HCT116 (cell line): ENCODE data around the gene CENPB. TPM values are rescaled to one million over a fixed set of nuclear protein-coding genes. Genes with fewer than 3 reads are reported as not detected.

Experiments
- ATAC-seq: fragments of 200-7000 bp; cut with Tn5 transposase; 2 replicates; pipeline ENCODE4 v1.9.1; 2020; ENCODE audit warnings: mild to moderate bottlenecking, moderate library complexity
- BruUV-seq: library from RNA; stranded (reverse); fragments of 400-500 nt; replicated peaks from 2 replicates; lab custom pipeline; 2021; lab: Mats Ljungman, UMichigan
- CTCF ChIA-PET: fragments of 300-600 bp; sonication (Branson Sonifier 250); formaldehyde crosslinking; loops from one replicate; lab custom pipeline; 2021; ENCODE audit warnings: antibody characterized with exemption; lab: Charles Lee
- POLR2A ChIA-PET: fragments of 300-600, 350-600 bp; sonication (Branson Sonifier 250); formaldehyde crosslinking; loops from one replicate; lab custom pipeline; 2021; ENCODE audit warnings: antibody characterized with exemption; lab: Charles Lee
- RAD21 ChIA-PET, 2 experiments: fragments of 300-600 bp; sonication (Branson Sonifier 250); formaldehyde crosslinking; loops; one replicate each; lab custom pipeline; 2023; ENCODE audit warnings: low total read pairs in 2 of 2; ENCODE audit not compliant: uncharacterized antibody in 2 of 2, unreplicated experiment in 2 of 2, low non-redundant PET in 1 of 2; lab: Charles Lee
- DNase-seq: peaks from one replicate; pipeline ENCODE4 v3.0.0-alpha.2; 2010; ENCODE audit warnings: low read depth, low spot score
- H2AFZ ChIP-seq: fragments of 200-600 bp; shearing (Covaris generic), sonication (generic); 2 replicates; pipeline ENCODE4 v1.6.1; 2017; ENCODE audit warnings: low read depth, mixed run types, mixed read lengths, antibody characterized with exemption, low read length; ENCODE audit not compliant: poor library complexity, severe bottlenecking
- H3K27ac ChIP-seq: 2 replicates; pipeline ENCODE4 v1.5.1; 2012; ENCODE audit warnings: low read depth, low read length
- H3K27me3 ChIP-seq: fragments of 200-600 bp; sonication (generic); 2 replicates; pipeline ENCODE4 v1.6.1; 2016; ENCODE audit warnings: mixed run types, low read length, mixed read lengths; ENCODE audit not compliant: insufficient read depth
- H3K36me3 ChIP-seq, 2 experiments: fragments of 200-500 bp in 1 of 2; fragments of 200-600 bp in 1 of 2; sonication (Bioruptor generic) in 1 of 2; sonication (generic) in 1 of 2; 2 replicates each; pipeline versions ENCODE4 v1.5.1 to v1.6.1; 2014 to 2016; ENCODE audit warnings: low read length in 2 of 2, inconsistent platforms in 1 of 2, mixed read lengths in 1 of 2, mixed run types in 1 of 2; ENCODE audit not compliant: insufficient read depth in 2 of 2, control insufficient read depth in 1 of 2
- H3K4me1 ChIP-seq, 2 experiments: fragments of 200-600 bp in 1 of 2; sonication (generic) in 1 of 2; 2 replicates each; pipeline versions ENCODE4 v1.5.1 to v1.6.1; 2012 to 2017; ENCODE audit warnings: low read length in 2 of 2, inconsistent platforms in 1 of 2, mild to moderate bottlenecking in 1 of 2, mixed read lengths in 1 of 2, mixed run types in 1 of 2, moderate library complexity in 1 of 2; ENCODE audit not compliant: insufficient read depth in 2 of 2, control insufficient read depth in 1 of 2
- H3K4me2 ChIP-seq: fragments of 200-600 bp; sonication (generic); 2 replicates; pipeline ENCODE4 v1.6.1; 2017; ENCODE audit warnings: mixed run types, low read length, mixed read lengths
- H3K4me3 ChIP-seq, 2 experiments: fragments of 200-600 bp in 1 of 2; sonication (generic) in 1 of 2; replicated peaks in 1 of 2; 2 replicates each; pipeline ENCODE4 v1.5.1; 2011 to 2016; ENCODE audit warnings: low read length in 2 of 2, control low read depth in 1 of 2, low read depth in 1 of 2, mild to moderate bottlenecking in 1 of 2, mixed read lengths in 1 of 2, mixed run types in 1 of 2
- H3K79me2 ChIP-seq: fragments of 200-600 bp; sonication (generic); 2 replicates; pipeline ENCODE4 v1.6.1; 2017; ENCODE audit warnings: mild to moderate bottlenecking, mixed run types, low read length, moderate library complexity, mixed read lengths; ENCODE audit not compliant: insufficient read depth
- H3K9ac ChIP-seq: fragments of 200-600 bp; sonication (generic); 2 replicates; pipeline ENCODE4 v1.6.1; 2016; ENCODE audit warnings: low read length, mixed read lengths
- H3K9me2 ChIP-seq: fragments of 200-600 bp; sonication (generic), shearing (Covaris generic); 2 replicates; pipeline ENCODE4 v1.6.1; 2017; ENCODE audit warnings: mixed run types, mild to moderate bottlenecking, moderate library complexity; ENCODE audit not compliant: insufficient read depth
- H3K9me3 ChIP-seq, 2 experiments: fragments of 200-500 bp in 1 of 2; fragments of 200-600 bp in 1 of 2; sonication (Bioruptor generic) in 1 of 2; sonication (generic) in 1 of 2; 2 replicates each; pipeline ENCODE4 v1.6.1; 2014 to 2017; ENCODE audit warnings: low read length in 2 of 2, mixed read lengths in 2 of 2, inconsistent platforms in 1 of 2, low read depth in 1 of 2, mild to moderate bottlenecking in 1 of 2, mixed run types in 1 of 2, moderate library complexity in 1 of 2; ENCODE audit not compliant: control insufficient read depth in 1 of 2, insufficient read depth in 1 of 2
- H4K20me1 ChIP-seq: fragments of 200-600 bp; sonication (generic), shearing (Covaris generic); 2 replicates; pipeline ENCODE4 v1.6.1; 2017; ENCODE audit warnings: mixed run types, mild to moderate bottlenecking, moderate library complexity; ENCODE audit not compliant: insufficient read depth
- CBX3 ChIP-seq: IDR thresholded peaks from 2 replicates; pipeline ENCODE4 v1.6.1; 2012; ENCODE audit warnings: low read depth
- EGR1 ChIP-seq: IDR thresholded peaks from 2 replicates; pipeline ENCODE4 v1.6.1; 2012; ENCODE audit warnings: low read depth
- ELF1 ChIP-seq: IDR thresholded peaks from 2 replicates; pipeline ENCODE4 v1.6.1; 2012; ENCODE audit warnings: low read depth, borderline replicate concordance
- POLR2A ChIP-seq: IDR thresholded peaks from 2 replicates; pipeline ENCODE4 v1.7.0; 2011; ENCODE audit warnings: borderline replicate concordance; ENCODE audit not compliant: insufficient read depth, insufficient read length; ENCODE audit errors: extremely low read depth
- POLR2AphosphoS5 ChIP-seq: IDR thresholded peaks from 2 replicates; pipeline ENCODE4 v1.6.1; 2011; ENCODE audit warnings: mild to moderate bottlenecking, low read depth, low read length, moderate library complexity
- SP1 ChIP-seq: IDR thresholded peaks from 2 replicates; pipeline ENCODE4 v1.6.1; 2012; ENCODE audit warnings: low read depth
- TCF7L2 ChIP-seq: IDR thresholded peaks from 2 replicates; pipeline ENCODE4 v1.7.0; 2011; ENCODE audit warnings: borderline replicate concordance, inconsistent platforms; ENCODE audit not compliant: insufficient read depth, insufficient read length; ENCODE audit errors: extremely low read depth
- ZNF274 ChIP-seq: fragments of 200-500 bp; sonication (Bioruptor generic); IDR thresholded peaks from 2 replicates; pipeline ENCODE4 v1.6.1; 2014; ENCODE audit warnings: mild to moderate bottlenecking, low read depth, low read length, inconsistent platforms
- intact Hi-C: fragments of 100-400 bp; cut with micrococcal nuclease; formaldehyde crosslinking; loops from 2 replicates; pipeline ENCODE4 v1.10.0; 2022
- total RNA-seq: library from RNA; stranded (reverse); gene quantifications from one replicate; pipeline ENCODE4 v1.2.1, GENCODE V29; 2021; ENCODE audit not compliant: unreplicated experiment
- TF ChIP-seq, protein P1 (sequence below): IDR thresholded peaks from 2 replicates; pipeline ENCODE4 v1.6.1; 2012; ENCODE audit warnings: low read depth

The CENPB gene
- total RNA-seq, 1 experiment from 2014 or later: 67.2 TPM

GRCh38 chr20:3767110-3767426 is 19.5 kb downstream of the CENPB start:
- H3K36me3 ChIP-seq: peaks cover 0 to 6% of the 10 kb centered on the region in 2 experiments; a peak in 1 of 4 replicates
- no peaks in the 10 kb centered on the region for H3K9me3 ChIP-seq
- ChIA-PET CTCF (interaction anchor here (1.1 to 2.6 kb wide), 10 partner anchors 14 to 203 kb away, joined by 3 to 23 read pairs (median 10); partner anchors contain the start of genes AP5S1, CENPB and SPEF1), POLR2A (interaction anchor here (0.8 to 1.0 kb wide), 3 partner anchors 10 to 54 kb away, joined by 3 to 5 read pairs (median 3); partner anchors contain the start of gene SPEF1), RAD21 (interaction anchor here in 1 of 2 experiments (0.6 to 1.0 kb wide), 2 partner anchors 14 to 78 kb away, joined by 3 to 4 read pairs; partner anchors contain the start of gene SPEF1)
- DNase-seq (no peak), ATAC-seq (no peak)
- TF ChIP-seq ELF1: no peak
- no peak for TF ChIP-seq EGR1
- peak overlapping the region; percentile 90 for H3K4me2 ChIP-seq
- no peaks in the 10 kb centered on the region for H4K20me1 ChIP-seq
- peak overlapping the region; percentile 86 for H3K9ac ChIP-seq
- H2AFZ ChIP-seq: no peak overlapping the region
- H3K4me1 ChIP-seq: peaks cover 12 to 36% of the 10 kb centered on the region in 2 experiments
- H3K27me3 ChIP-seq: no peaks in the 10 kb centered on the region
- H3K4me3 ChIP-seq: peak overlapping the region; percentile 84 to 91
- intact Hi-C loops: loop anchor here (5.0 kb wide), 1 partner anchor 205 kb away; no protein-coding TSS in a partner anchor
- peaks cover 47% of the 10 kb centered on the region for H3K79me2 ChIP-seq
- no TSS peak for BruUV-seq
- peak overlapping the region; percentile 65 for H3K27ac ChIP-seq
- H3K9me2 ChIP-seq: no peaks in the 10 kb centered on the region

- intact Hi-C loops: loop anchor here (5.0 kb wide), 1 partner anchor 204 kb away; no protein-coding TSS in a partner anchor
- H4K20me1 ChIP-seq: no peaks in the 10 kb centered on the region
- H3K9me3 ChIP-seq: no peaks in the 10 kb centered on the region
- H2AFZ ChIP-seq: no peak overlapping the region
- DNase-seq (no peak), ATAC-seq (no peak)
- TF ChIP-seq ZNF274 (no peak), POLR2AphosphoS5 (no peak), TCF7L2 (no peak), POLR2A (no peak), SP1 (no peak), CBX3 (no peak)
- TF ChIP-seq, protein P1, sequence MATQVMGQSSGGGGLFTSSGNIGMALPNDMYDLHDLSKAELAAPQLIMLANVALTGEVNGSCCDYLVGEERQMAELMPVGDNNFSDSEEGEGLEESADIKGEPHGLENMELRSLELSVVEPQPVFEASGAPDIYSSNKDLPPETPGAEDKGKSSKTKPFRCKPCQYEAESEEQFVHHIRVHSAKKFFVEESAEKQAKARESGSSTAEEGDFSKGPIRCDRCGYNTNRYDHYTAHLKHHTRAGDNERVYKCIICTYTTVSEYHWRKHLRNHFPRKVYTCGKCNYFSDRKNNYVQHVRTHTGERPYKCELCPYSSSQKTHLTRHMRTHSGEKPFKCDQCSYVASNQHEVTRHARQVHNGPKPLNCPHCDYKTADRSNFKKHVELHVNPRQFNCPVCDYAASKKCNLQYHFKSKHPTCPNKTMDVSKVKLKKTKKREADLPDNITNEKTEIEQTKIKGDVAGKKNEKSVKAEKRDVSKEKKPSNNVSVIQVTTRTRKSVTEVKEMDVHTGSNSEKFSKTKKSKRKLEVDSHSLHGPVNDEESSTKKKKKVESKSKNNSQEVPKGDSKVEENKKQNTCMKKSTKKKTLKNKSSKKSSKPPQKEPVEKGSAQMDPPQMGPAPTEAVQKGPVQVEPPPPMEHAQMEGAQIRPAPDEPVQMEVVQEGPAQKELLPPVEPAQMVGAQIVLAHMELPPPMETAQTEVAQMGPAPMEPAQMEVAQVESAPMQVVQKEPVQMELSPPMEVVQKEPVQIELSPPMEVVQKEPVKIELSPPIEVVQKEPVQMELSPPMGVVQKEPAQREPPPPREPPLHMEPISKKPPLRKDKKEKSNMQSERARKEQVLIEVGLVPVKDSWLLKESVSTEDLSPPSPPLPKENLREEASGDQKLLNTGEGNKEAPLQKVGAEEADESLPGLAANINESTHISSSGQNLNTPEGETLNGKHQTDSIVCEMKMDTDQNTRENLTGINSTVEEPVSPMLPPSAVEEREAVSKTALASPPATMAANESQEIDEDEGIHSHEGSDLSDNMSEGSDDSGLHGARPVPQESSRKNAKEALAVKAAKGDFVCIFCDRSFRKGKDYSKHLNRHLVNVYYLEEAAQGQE: no peak
- ChIA-PET POLR2A (no interaction called here), RAD21 (no interaction called here), CTCF (interaction anchor here (1.3 to 2.6 kb wide), 3 partner anchors 15 to 90 kb away, joined by 3 to 23 read pairs (median 15); partner anchors contain the start of gene SPEF1)
- peak overlapping the region; percentile 86 for H3K9ac ChIP-seq
- TSS peak; percentile 54 for BruUV-seq
- peaks cover 12 to 36% of the 10 kb centered on the region in 2 experiments for H3K4me1 ChIP-seq
- H3K27ac ChIP-seq: peak overlapping the region; percentile 65; the same call in 1 of the 2 replicates
- no peaks in the 10 kb centered on the region for H3K9me2 ChIP-seq
- peak overlapping the region; percentile 90 for H3K4me2 ChIP-seq
- peaks cover 0 to 9% of the 10 kb centered on the region in 2 experiments; a peak in 2 of 4 replicates for H3K36me3 ChIP-seq
- H3K79me2 ChIP-seq: peaks cover 52% of the 10 kb centered on the region
- H3K27me3 ChIP-seq: no peaks in the 10 kb centered on the region
- H3K4me3 ChIP-seq: peak overlapping the region; percentile 84 to 91
These were observed 20.0 kb downstream of the CENPB start for GRCh38 chr20:3766422-3767109.
